A673 (cell line): ENCODE data around the gene RASGRP2.

Experiments used
- EZH2 ChIP-seq: fragments of 200-600 bp; sonication (generic); IDR thresholded peaks from 2 replicates; pipeline ENCODE4 v1.6.1; 2017; ENCODE audit warnings: borderline replicate concordance, low read depth, mild to moderate bottlenecking, mixed read lengths, antibody characterized with exemption, low read length; ENCODE audit not compliant: poor library complexity, severe bottlenecking
- TF ChIP-seq, protein P1 (sequence below): fragments of 300-800, 200-600 bp; sonication (generic); conservative IDR thresholded peaks from 2 replicates; pipeline ENCODE4 v1.5.1; 2017; ENCODE audit warnings: low read depth, mild to moderate bottlenecking, antibody characterized with exemption, low read length, moderate library complexity, mixed read lengths

DNA sequence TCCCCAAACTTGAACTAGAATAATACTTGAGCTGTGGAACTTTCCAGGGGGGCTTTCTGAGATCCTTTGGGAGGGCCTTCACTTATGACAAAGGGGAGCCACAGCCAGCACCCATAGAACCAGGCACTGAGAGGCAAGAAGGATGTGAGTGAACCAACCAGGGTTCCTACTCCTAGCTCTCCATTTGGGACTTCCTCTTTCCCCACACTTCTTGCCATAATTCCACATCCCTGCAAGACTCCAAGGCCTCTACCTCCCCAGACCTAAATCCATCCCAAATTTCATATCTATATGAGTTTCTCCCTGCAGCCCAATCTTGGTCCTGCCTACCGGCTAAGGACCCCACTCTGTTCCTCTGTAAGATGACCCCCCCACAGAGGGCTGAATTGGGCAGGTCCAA is 52.4 kb downstream of the RASGRP2 start:
- TF ChIP-seq, protein P1, sequence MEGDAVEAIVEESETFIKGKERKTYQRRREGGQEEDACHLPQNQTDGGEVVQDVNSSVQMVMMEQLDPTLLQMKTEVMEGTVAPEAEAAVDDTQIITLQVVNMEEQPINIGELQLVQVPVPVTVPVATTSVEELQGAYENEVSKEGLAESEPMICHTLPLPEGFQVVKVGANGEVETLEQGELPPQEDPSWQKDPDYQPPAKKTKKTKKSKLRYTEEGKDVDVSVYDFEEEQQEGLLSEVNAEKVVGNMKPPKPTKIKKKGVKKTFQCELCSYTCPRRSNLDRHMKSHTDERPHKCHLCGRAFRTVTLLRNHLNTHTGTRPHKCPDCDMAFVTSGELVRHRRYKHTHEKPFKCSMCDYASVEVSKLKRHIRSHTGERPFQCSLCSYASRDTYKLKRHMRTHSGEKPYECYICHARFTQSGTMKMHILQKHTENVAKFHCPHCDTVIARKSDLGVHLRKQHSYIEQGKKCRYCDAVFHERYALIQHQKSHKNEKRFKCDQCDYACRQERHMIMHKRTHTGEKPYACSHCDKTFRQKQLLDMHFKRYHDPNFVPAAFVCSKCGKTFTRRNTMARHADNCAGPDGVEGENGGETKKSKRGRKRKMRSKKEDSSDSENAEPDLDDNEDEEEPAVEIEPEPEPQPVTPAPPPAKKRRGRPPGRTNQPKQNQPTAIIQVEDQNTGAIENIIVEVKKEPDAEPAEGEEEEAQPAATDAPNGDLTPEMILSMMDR: no peak
- no peak for TF ChIP-seq EZH2
